HEK293 (cell line): Measurements from ENCODE around the gene FBRSL1.

Experiments used
- CTCF ChIA-PET: fragments of 350-600 bp; formaldehyde crosslinking; extraction: SDS; loops from one replicate; lab custom pipeline; 2021; ENCODE audit warnings: antibody characterized with exemption; lab: Yijun Ruan, JAX
- POLR2A ChIA-PET: fragments of 300-600 bp; formaldehyde crosslinking; extraction: SDS; loops from one replicate; lab custom pipeline; 2020; ENCODE audit warnings: antibody characterized with exemption, inconsistent platforms; lab: Yijun Ruan, JAX
- H3K27ac ChIP-seq: fragments of 200-500 bp; sonication (Bioruptor generic); 2 replicates; pipeline ENCODE4 v1.5.1; 2014; ENCODE audit warnings: low read depth, low read length, control low read depth, inconsistent platforms; ENCODE audit errors: extremely low read depth
- H3K36me3 ChIP-seq, 2 experiments: fragments of 200-500 bp in 1 of 2; sonication (Bioruptor generic) in 1 of 2; 1 replicate in 1 of 2; 2 replicates in 1 of 2; pipeline ENCODE4 v1.5.1; 2014 to 2017; ENCODE audit warnings: inconsistent platforms in 2 of 2, low read length in 2 of 2; ENCODE audit not compliant: control insufficient read depth in 2 of 2, insufficient read depth in 1 of 2
- H3K4me1 ChIP-seq: fragments of 200-500 bp; sonication (Bioruptor generic); 2 replicates; pipeline ENCODE4 v1.5.1; 2014; ENCODE audit warnings: mild to moderate bottlenecking, low read length, inconsistent platforms; ENCODE audit not compliant: control insufficient read depth, insufficient read depth
- H3K4me3 ChIP-seq: 2 replicates; pipeline ENCODE4 v1.5.1; 2011; ENCODE audit warnings: low read depth, mild to moderate bottlenecking, control low read depth, low read length, moderate library complexity
- H3K9me3 ChIP-seq: fragments of 200-500 bp; sonication (Bioruptor generic); 2 replicates; pipeline ENCODE4 v1.5.1; 2014; ENCODE audit warnings: low read depth, low read length, inconsistent platforms; ENCODE audit not compliant: control insufficient read depth, insufficient read depth
- EGR2 ChIP-seq: fragments of 450-650 bp; formaldehyde crosslinking; IDR thresholded peaks from 2 replicates; pipeline ENCODE4 v1.5.1; 2016; ENCODE audit warnings: low read depth, missing biosample characterization, missing genetic modification characterization
- GLIS1 ChIP-seq: fragments of 450-650 bp; formaldehyde crosslinking; IDR thresholded peaks from 2 replicates; pipeline ENCODE4 v1.5.1; 2016; ENCODE audit warnings: missing biosample characterization, missing genetic modification characterization
- MEIS1 ChIP-seq: sonication (generic); formaldehyde crosslinking; IDR thresholded peaks from 2 replicates; pipeline ENCODE4 v1.8.1; 2022; ENCODE audit warnings: missing genetic modification reagents, mild to moderate bottlenecking, borderline replicate concordance
- OVOL3 ChIP-seq: fragments of 450-650 bp; formaldehyde crosslinking; IDR thresholded peaks from 2 replicates; pipeline ENCODE4 v1.5.1; 2016; ENCODE audit warnings: missing biosample characterization, missing genetic modification characterization
- SP2 ChIP-seq: fragments of 450-650 bp; formaldehyde crosslinking; IDR thresholded peaks from 2 replicates; pipeline ENCODE4 v1.5.1; 2016; ENCODE audit warnings: missing biosample characterization, missing genetic modification characterization
- SP7 ChIP-seq: fragments of 450-650 bp; formaldehyde crosslinking; IDR thresholded peaks from 2 replicates; pipeline ENCODE4 v1.5.1; 2016; ENCODE audit warnings: missing biosample characterization, missing genetic modification characterization
- ZEB2 ChIP-seq: fragments of 450-650 bp; formaldehyde crosslinking; IDR thresholded peaks from 2 replicates; pipeline ENCODE4 v1.5.1; 2016; ENCODE audit warnings: missing biosample characterization, missing genetic modification characterization
- ZFHX2 ChIP-seq: fragments of 450-650 bp; formaldehyde crosslinking; conservative IDR thresholded peaks from 2 replicates; pipeline ENCODE4 v1.5.1; 2016; ENCODE audit warnings: missing biosample characterization, missing genetic modification characterization
- ZIC2 ChIP-seq: fragments of 450-650 bp; formaldehyde crosslinking; IDR thresholded peaks from 2 replicates; pipeline ENCODE4 v1.5.1; 2016; ENCODE audit warnings: missing biosample characterization, missing genetic modification characterization
- ZNF112 ChIP-seq: fragments of 450-650 bp; formaldehyde crosslinking; IDR thresholded peaks from 2 replicates; pipeline ENCODE4 v1.5.0; 2017; ENCODE audit warnings: missing biosample characterization, missing genetic modification characterization
- ZNF133 ChIP-seq: fragments of 450-650 bp; formaldehyde crosslinking; IDR thresholded peaks from 2 replicates; pipeline ENCODE4 v1.5.1; 2016; ENCODE audit warnings: missing biosample characterization, missing genetic modification characterization
- ZNF146 ChIP-seq: fragments of 450-650 bp; formaldehyde crosslinking; IDR thresholded peaks from 2 replicates; pipeline ENCODE4 v1.5.1; 2016; ENCODE audit warnings: missing biosample characterization, missing genetic modification characterization
- ZNF16 ChIP-seq: fragments of 450-650 bp; formaldehyde crosslinking; IDR thresholded peaks from 2 replicates; pipeline ENCODE4 v1.5.1; 2016; ENCODE audit warnings: low read depth, missing biosample characterization, missing genetic modification characterization
- ZNF23 ChIP-seq: fragments of 450-650 bp; formaldehyde crosslinking; IDR thresholded peaks from 2 replicates; pipeline ENCODE4 v1.5.1; 2016; ENCODE audit warnings: missing biosample characterization, missing genetic modification characterization, borderline replicate concordance
- ZNF37A ChIP-seq: fragments of 450-650 bp; IDR thresholded peaks from 2 replicates; pipeline ENCODE4 v1.5.1; 2018; ENCODE audit warnings: missing biosample characterization, missing genetic modification characterization
- ZNF664 ChIP-seq: fragments of 450-650 bp; formaldehyde crosslinking; IDR thresholded peaks from 2 replicates; pipeline ENCODE4 v1.5.1; 2016; ENCODE audit warnings: missing biosample characterization, missing genetic modification characterization
- ZNF76 ChIP-seq: fragments of 450-650 bp; formaldehyde crosslinking; IDR thresholded peaks from 2 replicates; pipeline ENCODE4; 2016; ENCODE audit warnings: low read depth, missing biosample characterization, missing genetic modification characterization, borderline replicate concordance
- ZNF776 ChIP-seq: fragments of 450-650 bp; formaldehyde crosslinking; IDR thresholded peaks from 2 replicates; pipeline ENCODE4 v1.5.0; 2017; ENCODE audit warnings: missing biosample characterization, missing genetic modification characterization, borderline replicate concordance
- ZNF777 ChIP-seq: fragments of 450-650 bp; formaldehyde crosslinking; IDR thresholded peaks from 2 replicates; pipeline ENCODE4 v1.5.1; 2017; ENCODE audit warnings: missing biosample characterization, missing genetic modification characterization, borderline replicate concordance
- ZNF837 ChIP-seq: fragments of 450-650 bp; formaldehyde crosslinking; IDR thresholded peaks from 2 replicates; pipeline ENCODE4 v1.5.1; 2016; ENCODE audit warnings: missing biosample characterization, missing genetic modification characterization
- ZXDB ChIP-seq: fragments of 450-650 bp; formaldehyde crosslinking; IDR thresholded peaks from 2 replicates; pipeline ENCODE4 v1.5.1; 2016; ENCODE audit warnings: missing biosample characterization, missing genetic modification characterization
- TF ChIP-seq, protein P1 (sequence below): fragments of 450-650 bp; formaldehyde crosslinking; IDR thresholded peaks from 2 replicates; pipeline ENCODE4 v1.5.1; 2016; ENCODE audit warnings: missing biosample characterization, missing genetic modification characterization, low read depth
- TF ChIP-seq, protein P2 (sequence below): fragments of 450-650 bp; formaldehyde crosslinking; IDR thresholded peaks from 2 replicates; pipeline ENCODE4 v1.5.1; 2017; ENCODE audit warnings: missing biosample characterization, missing genetic modification characterization
- TF ChIP-seq, protein P3 (sequence below): fragments of 450-650 bp; formaldehyde crosslinking; IDR thresholded peaks from 2 replicates; pipeline ENCODE4 v1.5.1; 2016; ENCODE audit warnings: missing biosample characterization, missing genetic modification characterization
- TF ChIP-seq, protein P4 (sequence below): fragments of 450-650 bp; formaldehyde crosslinking; IDR thresholded peaks from 2 replicates; pipeline ENCODE4 v1.5.1; 2016; ENCODE audit warnings: missing biosample characterization, missing genetic modification characterization
- TF ChIP-seq, protein P5 (sequence below): fragments of 450-650 bp; formaldehyde crosslinking; IDR thresholded peaks from 2 replicates; pipeline ENCODE4 v1.5.1; 2016; ENCODE audit warnings: missing biosample characterization, missing genetic modification characterization, borderline replicate concordance

FBRSL1 gene

DNA sequence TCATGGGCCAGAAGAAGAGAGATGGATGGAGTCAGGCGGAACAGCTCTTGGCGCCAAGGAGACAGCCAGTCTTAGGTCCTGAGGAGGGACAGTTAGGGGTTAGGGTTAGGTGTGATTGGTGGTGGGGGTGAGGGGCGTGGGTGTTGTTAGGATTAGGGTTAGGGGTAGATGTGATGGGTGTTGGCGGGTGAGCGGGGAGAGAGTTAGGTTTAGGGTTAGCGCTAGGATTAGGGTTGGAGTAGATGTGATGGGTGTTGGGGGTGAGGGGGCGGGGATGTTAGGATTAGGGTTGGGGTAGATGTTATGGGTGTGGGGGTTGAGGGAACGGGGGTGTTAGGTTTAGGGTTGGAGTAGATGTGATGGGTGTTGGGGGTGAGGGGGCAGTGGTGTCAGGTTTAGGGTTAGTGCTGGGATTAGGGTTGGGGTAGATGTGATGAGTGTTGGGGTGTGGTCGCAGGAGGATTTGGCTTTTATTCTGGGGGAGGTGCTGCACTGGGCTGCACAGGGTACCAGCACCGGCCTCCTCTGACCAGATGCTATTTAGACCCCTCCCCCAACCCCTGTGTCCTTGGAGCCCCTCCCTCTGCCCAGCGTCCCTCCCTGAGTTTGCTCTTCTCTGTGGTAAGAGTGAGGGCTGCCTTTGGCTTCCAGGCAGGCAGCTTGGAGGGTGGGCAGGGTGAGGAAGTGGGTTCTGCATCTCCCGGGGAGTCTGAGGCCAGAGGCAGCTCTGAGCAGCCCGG lies 35.6 kb upstream of the FBRSL1 start:
- H3K9me3 ChIP-seq: no peaks in the 10 kb centered on the region
- H3K36me3 ChIP-seq: no peaks in the 10 kb centered on the region
- POLR2A ChIA-PET: no interaction called here
- no peak overlapping the region for H3K4me3 ChIP-seq
- TF ChIP-seq ZNF776: no peak
- no peak for TF ChIP-seq SP2 (tag by site-specific recombination)
- TF ChIP-seq ZNF664 (tag by site-specific recombination): no peak
- TF ChIP-seq OVOL3 (tag by site-specific recombination): no peak
- no peak for TF ChIP-seq MEIS1
- peak; percentile 83 for TF ChIP-seq ZFHX2 (tag by site-specific recombination)
- TF ChIP-seq, protein P1, sequence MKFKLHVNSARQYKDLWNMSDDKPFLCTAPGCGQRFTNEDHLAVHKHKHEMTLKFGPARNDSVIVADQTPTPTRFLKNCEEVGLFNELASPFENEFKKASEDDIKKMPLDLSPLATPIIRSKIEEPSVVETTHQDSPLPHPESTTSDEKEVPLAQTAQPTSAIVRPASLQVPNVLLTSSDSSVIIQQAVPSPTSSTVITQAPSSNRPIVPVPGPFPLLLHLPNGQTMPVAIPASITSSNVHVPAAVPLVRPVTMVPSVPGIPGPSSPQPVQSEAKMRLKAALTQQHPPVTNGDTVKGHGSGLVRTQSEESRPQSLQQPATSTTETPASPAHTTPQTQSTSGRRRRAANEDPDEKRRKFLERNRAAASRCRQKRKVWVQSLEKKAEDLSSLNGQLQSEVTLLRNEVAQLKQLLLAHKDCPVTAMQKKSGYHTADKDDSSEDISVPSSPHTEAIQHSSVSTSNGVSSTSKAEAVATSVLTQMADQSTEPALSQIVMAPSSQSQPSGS: no peak
- no peak for TF ChIP-seq ZNF146 (tag by site-specific recombination)
- no peak for TF ChIP-seq ZXDB (tag by site-specific recombination)
- no peak for TF ChIP-seq ZNF112 (tag by site-specific recombination)
- TF ChIP-seq ZNF23: no peak
- TF ChIP-seq ZNF777 (tag by site-specific recombination): no peak
- TF ChIP-seq ZNF133 (tag by site-specific recombination): no peak
- TF ChIP-seq SP7 (tag by site-specific recombination): no peak
- TF ChIP-seq GLIS1 (tag by site-specific recombination): peak; percentile 44; the same call in 1 of the 2 replicates
- peak; percentile 92 for TF ChIP-seq EGR2 (tag by site-specific recombination)
- TF ChIP-seq, protein P2, sequence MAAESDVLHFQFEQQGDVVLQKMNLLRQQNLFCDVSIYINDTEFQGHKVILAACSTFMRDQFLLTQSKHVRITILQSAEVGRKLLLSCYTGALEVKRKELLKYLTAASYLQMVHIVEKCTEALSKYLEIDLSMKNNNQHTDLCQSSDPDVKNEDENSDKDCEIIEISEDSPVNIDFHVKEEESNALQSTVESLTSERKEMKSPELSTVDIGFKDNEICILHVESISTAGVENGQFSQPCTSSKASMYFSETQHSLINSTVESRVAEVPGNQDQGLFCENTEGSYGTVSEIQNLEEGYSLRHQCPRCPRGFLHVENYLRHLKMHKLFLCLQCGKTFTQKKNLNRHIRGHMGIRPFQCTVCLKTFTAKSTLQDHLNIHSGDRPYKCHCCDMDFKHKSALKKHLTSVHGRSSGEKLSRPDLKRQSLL (tag by site-specific recombination): no peak
- TF ChIP-seq ZIC2 (tag by site-specific recombination): no peak
- TF ChIP-seq, protein P3, sequence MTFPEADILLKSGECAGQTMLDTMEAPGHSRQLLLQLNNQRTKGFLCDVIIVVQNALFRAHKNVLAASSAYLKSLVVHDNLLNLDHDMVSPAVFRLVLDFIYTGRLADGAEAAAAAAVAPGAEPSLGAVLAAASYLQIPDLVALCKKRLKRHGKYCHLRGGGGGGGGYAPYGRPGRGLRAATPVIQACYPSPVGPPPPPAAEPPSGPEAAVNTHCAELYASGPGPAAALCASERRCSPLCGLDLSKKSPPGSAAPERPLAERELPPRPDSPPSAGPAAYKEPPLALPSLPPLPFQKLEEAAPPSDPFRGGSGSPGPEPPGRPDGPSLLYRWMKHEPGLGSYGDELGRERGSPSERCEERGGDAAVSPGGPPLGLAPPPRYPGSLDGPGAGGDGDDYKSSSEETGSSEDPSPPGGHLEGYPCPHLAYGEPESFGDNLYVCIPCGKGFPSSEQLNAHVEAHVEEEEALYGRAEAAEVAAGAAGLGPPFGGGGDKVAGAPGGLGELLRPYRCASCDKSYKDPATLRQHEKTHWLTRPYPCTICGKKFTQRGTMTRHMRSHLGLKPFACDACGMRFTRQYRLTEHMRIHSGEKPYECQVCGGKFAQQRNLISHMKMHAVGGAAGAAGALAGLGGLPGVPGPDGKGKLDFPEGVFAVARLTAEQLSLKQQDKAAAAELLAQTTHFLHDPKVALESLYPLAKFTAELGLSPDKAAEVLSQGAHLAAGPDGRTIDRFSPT (tag by site-specific recombination): no peak
- TF ChIP-seq, protein P4, sequence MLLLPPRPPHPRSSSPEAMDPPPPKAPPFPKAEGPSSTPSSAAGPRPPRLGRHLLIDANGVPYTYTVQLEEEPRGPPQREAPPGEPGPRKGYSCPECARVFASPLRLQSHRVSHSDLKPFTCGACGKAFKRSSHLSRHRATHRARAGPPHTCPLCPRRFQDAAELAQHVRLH (tag by site-specific recombination): no peak
- TF ChIP-seq ZEB2 (tag by site-specific recombination): no peak
- TF ChIP-seq ZNF16 (tag by site-specific recombination): no peak
- TF ChIP-seq ZNF37A (tag by site-specific recombination): no peak
- no peak for TF ChIP-seq ZNF76 (tag by site-specific recombination)
- TF ChIP-seq, protein P5, sequence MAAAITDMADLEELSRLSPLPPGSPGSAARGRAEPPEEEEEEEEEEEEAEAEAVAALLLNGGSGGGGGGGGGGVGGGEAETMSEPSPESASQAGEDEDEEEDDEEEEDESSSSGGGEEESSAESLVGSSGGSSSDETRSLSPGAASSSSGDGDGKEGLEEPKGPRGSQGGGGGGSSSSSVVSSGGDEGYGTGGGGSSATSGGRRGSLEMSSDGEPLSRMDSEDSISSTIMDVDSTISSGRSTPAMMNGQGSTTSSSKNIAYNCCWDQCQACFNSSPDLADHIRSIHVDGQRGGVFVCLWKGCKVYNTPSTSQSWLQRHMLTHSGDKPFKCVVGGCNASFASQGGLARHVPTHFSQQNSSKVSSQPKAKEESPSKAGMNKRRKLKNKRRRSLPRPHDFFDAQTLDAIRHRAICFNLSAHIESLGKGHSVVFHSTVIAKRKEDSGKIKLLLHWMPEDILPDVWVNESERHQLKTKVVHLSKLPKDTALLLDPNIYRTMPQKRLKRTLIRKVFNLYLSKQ (tag by site-specific recombination): no peak
- no peak for TF ChIP-seq ZNF837 (tag by site-specific recombination)
- no peaks in the 10 kb centered on the region for H3K4me1 ChIP-seq
- no peak overlapping the region for H3K27ac ChIP-seq
- CTCF ChIA-PET: no interaction called here
